Trophoblast cell (in vitro differentiated cells and primary cell): ENCODE data around the gene OR1C1.
"Not testable (repeated sequence)": the region's sequence is repeated elsewhere in the genome, so short reads cannot be mapped to it uniquely, and the experiment has no call there.

Experiments
- DNase-seq, 2 donors: peaks; one replicate each; pipeline ENCODE4 v3.0.0-alpha.2; 2016
- H2AFZ ChIP-seq: 2 replicates; pipeline ENCODE4 v1.6.1; 2013; ENCODE audit warnings: low read length, moderate library complexity, mild to moderate bottlenecking; ENCODE audit not compliant: insufficient read depth, poor library complexity
- H2AK5ac ChIP-seq: 2 replicates; pipeline ENCODE4 v1.6.1; 2013; ENCODE audit warnings: mild to moderate bottlenecking, low read length
- H2BK120ac ChIP-seq: 2 replicates; pipeline ENCODE4 v1.6.1; 2013; ENCODE audit warnings: low read length, mild to moderate bottlenecking, moderate library complexity; ENCODE audit not compliant: insufficient read depth, poor library complexity
- H2BK12ac ChIP-seq: 2 replicates; pipeline ENCODE4 v1.6.1; 2013; ENCODE audit warnings: mild to moderate bottlenecking, low read length, moderate library complexity
- H2BK5ac ChIP-seq: 2 replicates; pipeline ENCODE4 v1.6.1; 2013; ENCODE audit warnings: low read length, low read depth, moderate library complexity, mild to moderate bottlenecking; ENCODE audit not compliant: poor library complexity
- H3K14ac ChIP-seq: 2 replicates; pipeline ENCODE4 v1.6.1; 2013; ENCODE audit warnings: mild to moderate bottlenecking, low read length
- H3K18ac ChIP-seq: 2 replicates; pipeline ENCODE4 v1.6.1; 2013; ENCODE audit warnings: mild to moderate bottlenecking, low read length
- H3K23ac ChIP-seq: 2 replicates; pipeline ENCODE4 v1.6.1; 2013; ENCODE audit warnings: low read length
- H3K27ac ChIP-seq: 2 replicates; pipeline ENCODE4 v1.5.1; 2013; ENCODE audit warnings: low read depth, mild to moderate bottlenecking, inconsistent platforms, low read length, moderate library complexity
- H3K27me3 ChIP-seq: 2 replicates; pipeline ENCODE4 v1.6.1; 2013; ENCODE audit warnings: inconsistent platforms, mild to moderate bottlenecking, low read length, moderate library complexity; ENCODE audit not compliant: insufficient read depth
- H3K36me3 ChIP-seq, 2 experiments: 1 replicate in 1 of 2; 2 replicates in 1 of 2; pipeline ENCODE4 v1.6.1; 2013; ENCODE audit warnings: low read length in 2 of 2, mild to moderate bottlenecking in 2 of 2, moderate library complexity in 1 of 2; ENCODE audit not compliant: insufficient read depth in 2 of 2, control insufficient read depth in 1 of 2
- H3K4ac ChIP-seq: 2 replicates; pipeline ENCODE4 v1.6.1; 2013; ENCODE audit warnings: low read depth, mild to moderate bottlenecking, low read length, moderate library complexity
- H3K4me1 ChIP-seq, 2 experiments: 1 replicate in 1 of 2; 2 replicates in 1 of 2; pipeline ENCODE4 v1.6.1; 2013; ENCODE audit warnings: low read length in 2 of 2, mild to moderate bottlenecking in 2 of 2, moderate library complexity in 1 of 2; ENCODE audit not compliant: insufficient read depth in 2 of 2, control insufficient read depth in 1 of 2
- H3K4me2 ChIP-seq: 2 replicates; pipeline ENCODE4 v1.6.1; 2013; ENCODE audit warnings: inconsistent platforms, mild to moderate bottlenecking, low read length, moderate library complexity
- H3K4me3 ChIP-seq: 2 replicates; pipeline ENCODE4 v1.5.1; 2013; ENCODE audit warnings: mild to moderate bottlenecking, low read depth, low read length, inconsistent platforms
- H3K79me1 ChIP-seq: one replicate; pipeline ENCODE4 v1.6.1; 2013; ENCODE audit warnings: low read length
- H3K79me2 ChIP-seq: 2 replicates; pipeline ENCODE4 v1.6.1; 2013; ENCODE audit warnings: low read length, mild to moderate bottlenecking; ENCODE audit not compliant: control insufficient read depth, insufficient read depth, poor library complexity
- H3K9ac ChIP-seq: 2 replicates; pipeline ENCODE4 v1.6.1; 2013; ENCODE audit warnings: mild to moderate bottlenecking, low read length
- H3K9me3 ChIP-seq: 2 replicates; pipeline ENCODE4 v1.6.1; 2013; ENCODE audit warnings: low read depth, mild to moderate bottlenecking, control low read depth, inconsistent platforms, low read length; ENCODE audit not compliant: insufficient read depth
- H4K12ac ChIP-seq: 2 replicates; pipeline ENCODE4 v1.6.1; 2013; ENCODE audit warnings: low read depth, mild to moderate bottlenecking, low read length, moderate library complexity
- H4K8ac ChIP-seq: 2 replicates; pipeline ENCODE4 v1.6.1; 2013; ENCODE audit warnings: low read depth, mild to moderate bottlenecking, low read length, moderate library complexity
- H4K91ac ChIP-seq: one replicate; pipeline ENCODE4 v1.6.1; 2013; ENCODE audit warnings: low read depth, mild to moderate bottlenecking, low read length, moderate library complexity
- WGBS: extraction: QIAGEN DNeasy Blood & Tissue Kit; methylation state at CpG from one replicate; pipeline ENCODE4 v1.1.7; 2013; ENCODE audit warnings: missing lambda C conversion rate; ENCODE audit not compliant: insufficient read length, insufficient coverage; ENCODE audit errors: extremely low coverage; 5-methylcytosine and 5-hydroxymethylcytosine counted together

The OR1C1 gene

GRCh38 chr1:247721222-247721621, 39.1 kb downstream of the OR1C1 start:
- Histone ChIP-seq H3K14ac (no peak overlapping the region), H4K12ac (no peak overlapping the region), H3K4me3 (no peak overlapping the region), H2BK12ac (no peak overlapping the region), H3K79me2 (no peaks in the 10 kb centered on the region), H3K4ac (no peak overlapping the region), H3K4me2 (no peak overlapping the region), H3K27ac (no peak overlapping the region), H3K9ac (no peak overlapping the region), H3K79me1 (no peaks in the 10 kb centered on the region), H2AK5ac (no peak overlapping the region), H4K91ac (no peak overlapping the region), H3K4me1 (no peaks in the 10 kb centered on the region), H3K36me3 (no peaks in the 10 kb centered on the region), H2BK5ac (no peak overlapping the region), H3K18ac (no peak overlapping the region), H2BK120ac (no peak overlapping the region), H3K27me3 (no peaks in the 10 kb centered on the region), H3K9me3 (no peaks in the 10 kb centered on the region), H4K8ac (no peak overlapping the region), H2AFZ (no peak overlapping the region), H3K23ac (no peak overlapping the region)
- no peak for DNase-seq
- WGBS: no CpG with 5 or more reads among the region's 4 CpGs

- Histone ChIP-seq H2AK5ac (no peak within 1 kb of the TSS), H3K4me1 (no peaks in the 10 kb centered on the region)
Observed at GRCh38 chr1:247716546-247716945, 43.8 kb downstream of the OR1C1 start, which contains the start of gene OR6F1. OR6F1 (minus strand) TSS chr1:247716646; CDS start chr1:247712755, 3,891 bp downstream.

GRCh38 chr1:247713753-247714152, 46.6 kb downstream of the OR1C1 start:
- Histone ChIP-seq H3K9me3 (peaks cover 3% of the 10 kb centered on the region), H2BK120ac (no peak overlapping the region), H2AK5ac (no peak overlapping the region), H3K27ac (no peak overlapping the region), H3K4me1 (no peaks in the 10 kb centered on the region), H3K18ac (no peak overlapping the region), H3K4ac (no peak overlapping the region), H2BK5ac (no peak overlapping the region), H2BK12ac (no peak overlapping the region), H3K4me3 (no peak overlapping the region), H4K91ac (no peak overlapping the region), H3K36me3 (no peaks in the 10 kb centered on the region), H3K9ac (no peak overlapping the region), H3K23ac (no peak overlapping the region), H3K4me2 (no peak overlapping the region), H2AFZ (no peak overlapping the region), H3K79me1 (no peaks in the 10 kb centered on the region), H4K12ac (no peak overlapping the region), H4K8ac (no peak overlapping the region), H3K14ac (no peak overlapping the region), H3K79me2 (no peaks in the 10 kb centered on the region), H3K27me3 (no peaks in the 10 kb centered on the region)
- WGBS: no CpG with 5 or more reads among the region's 7 CpGs
- DNase-seq: no peak

More at GRCh38 chr1:247716546-247716945, 43.8 kb downstream of the OR1C1 start, which contains the start of gene OR6F1:
- H2BK5ac ChIP-seq: no peak within 1 kb of the TSS
- H2BK120ac ChIP-seq: no peak within 1 kb of the TSS
- no peak within 1 kb of the TSS for H3K14ac ChIP-seq
- no peaks in the 10 kb centered on the region for H3K36me3 ChIP-seq
- WGBS: no CpG with 5 or more reads among the region's 3 CpGs
- DNase-seq: no peak
- no peak within 1 kb of the TSS for H4K91ac ChIP-seq
- no peak within 1 kb of the TSS for H4K8ac ChIP-seq
- no peak within 1 kb of the TSS for H4K12ac ChIP-seq
- no peak within 1 kb of the TSS for H3K4me2 ChIP-seq
- H2AFZ ChIP-seq: no peak within 1 kb of the TSS
- H3K79me2 ChIP-seq: no peaks in the 10 kb centered on the region
- H3K4me3 ChIP-seq: no peak within 1 kb of the TSS
- H2BK12ac ChIP-seq: no peak within 1 kb of the TSS
- H3K18ac ChIP-seq: no peak within 1 kb of the TSS
- no peak within 1 kb of the TSS for H3K4ac ChIP-seq
- H3K9ac ChIP-seq: no peak within 1 kb of the TSS
- H3K23ac ChIP-seq: no peak within 1 kb of the TSS
- H3K79me1 ChIP-seq: no peaks in the 10 kb centered on the region
- no peaks in the 10 kb centered on the region for H3K27me3 ChIP-seq
- H3K27ac ChIP-seq: no peak within 1 kb of the TSS
- peaks cover 3% of the 10 kb centered on the region for H3K9me3 ChIP-seq

- H3K4ac ChIP-seq, H4K91ac ChIP-seq, H3K27me3 ChIP-seq, H2BK120ac ChIP-seq, H3K9me3 ChIP-seq, DNase-seq, H3K14ac ChIP-seq, H3K4me2 ChIP-seq, H3K4me1 ChIP-seq, H3K18ac ChIP-seq, H2AFZ ChIP-seq, H2AK5ac ChIP-seq, H3K23ac ChIP-seq, H2BK12ac ChIP-seq, H3K79me2 ChIP-seq, H4K12ac ChIP-seq, H2BK5ac ChIP-seq, H3K27ac ChIP-seq, H4K8ac ChIP-seq, H3K4me3 ChIP-seq, H3K36me3 ChIP-seq, H3K79me1 ChIP-seq, H3K9ac ChIP-seq: not testable (repeated sequence)
- WGBS: no CpG with 5 or more reads among the region's 8 CpGs
Observed at GRCh38 chr1:247710681-247711080, 49.7 kb downstream of the OR1C1 start.
